PC-3 (cell line): ENCODE data around the gene ZDHHC1. TPM values are rescaled to one million over a fixed set of nuclear protein-coding genes. Genes with fewer than 3 reads are reported as not detected.

Experiments used
- ATAC-seq: fragments of 200-7000 bp; cut with Tn5 transposase; 2 replicates; pipeline ENCODE4 v1.9.1; 2020; ENCODE audit warnings: mild to moderate bottlenecking, moderate library complexity
- BruUV-seq: library from RNA; stranded (reverse); fragments of 400-500 nt; replicated peaks from 2 replicates; lab custom pipeline; 2021; lab: Mats Ljungman, UMichigan
- CTCF ChIA-PET: fragments of 300-600 bp; sonication (Branson Sonifier 250); formaldehyde crosslinking; loops from one replicate; lab custom pipeline; 2022; ENCODE audit warnings: antibody characterized with exemption; lab: Charles Lee
- POLR2A ChIA-PET: fragments of 300-600 bp; sonication (Branson Sonifier 250); formaldehyde crosslinking; loops from one replicate; lab custom pipeline; 2022; ENCODE audit warnings: antibody characterized with exemption; ENCODE audit not compliant: unreplicated experiment; lab: Charles Lee
- DNase-seq: peaks from one replicate; pipeline ENCODE4 v3.0.0-alpha.2; 2015
- H2AFZ ChIP-seq: fragments of 300-600 bp; sonication (generic); 2 replicates; pipeline ENCODE4 v1.6.0; 2016; ENCODE audit warnings: antibody characterized with exemption, low read length
- H3F3A ChIP-seq: fragments of 300-600 bp; sonication (generic); one replicate; pipeline ENCODE4 v1.6.0; 2017; ENCODE audit warnings: antibody characterized with exemption, low read length, control low read depth, mild to moderate bottlenecking; ENCODE audit not compliant: unreplicated experiment
- H3K27ac ChIP-seq: fragments of 300-600 bp; sonication (generic); 2 replicates; pipeline ENCODE4 v1.5.1; 2016; ENCODE audit warnings: mild to moderate bottlenecking, low read length
- H3K27me3 ChIP-seq: fragments of 300-600 bp; sonication (generic); 2 replicates; pipeline ENCODE4 v1.6.1; 2016; ENCODE audit warnings: low read length, mixed read lengths
- H3K36me3 ChIP-seq: fragments of 300-600 bp; sonication (generic); 2 replicates; pipeline ENCODE4 v1.6.1; 2016; ENCODE audit warnings: low read depth, mixed run types, low read length, mixed read lengths
- H3K4me1 ChIP-seq: fragments of 300-600 bp; sonication (generic); 2 replicates; pipeline ENCODE4 v1.5.1; 2016; ENCODE audit warnings: low read length; ENCODE audit not compliant: insufficient read depth
- H3K4me2 ChIP-seq: fragments of 300-600 bp; sonication (generic); 2 replicates; pipeline ENCODE4 v1.6.0; 2016; ENCODE audit warnings: low read length
- H3K4me3 ChIP-seq: fragments of 300-600 bp; sonication (generic); 2 replicates; pipeline ENCODE4 v1.5.1; 2016; ENCODE audit warnings: mild to moderate bottlenecking, low read length, mixed read lengths
- H3K79me2 ChIP-seq: fragments of 300-600 bp; sonication (generic); 2 replicates; pipeline ENCODE4 v1.6.1; 2017; ENCODE audit warnings: low read length, mixed read lengths
- H3K9ac ChIP-seq: fragments of 300-600 bp; sonication (generic); 2 replicates; pipeline ENCODE4 v1.6.0; 2016; ENCODE audit warnings: mild to moderate bottlenecking, low read length
- H3K9me2 ChIP-seq: fragments of 300-600 bp; sonication (generic); replicated peaks from 2 replicates; pipeline ENCODE4 v1.6.1; 2016; ENCODE audit warnings: mixed run types, low read length, mixed read lengths
- H3K9me3 ChIP-seq: fragments of 300-600 bp; sonication (generic); 2 replicates; pipeline ENCODE4 v1.6.1; 2016; ENCODE audit warnings: low read length, mixed read lengths
- H4K20me1 ChIP-seq: fragments of 300-600 bp; sonication (generic); 2 replicates; pipeline ENCODE4 v1.6.1; 2016; ENCODE audit warnings: low read length, mixed read lengths
- EZH2 ChIP-seq: fragments of 300-600 bp; sonication (generic); IDR thresholded peaks from one replicate; pipeline ENCODE4 v1.6.1; 2017; ENCODE audit warnings: antibody characterized with exemption, mild to moderate bottlenecking, low read length; ENCODE audit not compliant: unreplicated experiment
- EZH2phosphoT487 ChIP-seq: fragments of 300-600 bp; sonication (generic); IDR thresholded peaks from 2 replicates; pipeline ENCODE4 v1.6.1; 2018; ENCODE audit warnings: mild to moderate bottlenecking, antibody characterized with exemption, low read length, borderline replicate concordance
- intact Hi-C: fragments of 100-400 bp; cut with micrococcal nuclease; formaldehyde crosslinking; loops from 2 replicates; pipeline ENCODE4 v1.9.0; 2023
- total RNA-seq: library from RNA; depleted of rRNA; stranded (reverse); fragments of >200 nt; gene quantifications from 2 replicates; pipeline ENCODE4 v1.2.3, GENCODE V29; 2014
- TF ChIP-seq, protein P1 (sequence below): fragments of 300-600 bp; sonication (generic); conservative IDR thresholded peaks from 2 replicates; pipeline ENCODE4 v1.5.1; 2017; ENCODE audit warnings: antibody characterized with exemption, low read depth, mild to moderate bottlenecking, low read length

Gene ZDHHC1
- total RNA-seq, 1 experiment from 2014 or later: 4.8 TPM

DNA sequence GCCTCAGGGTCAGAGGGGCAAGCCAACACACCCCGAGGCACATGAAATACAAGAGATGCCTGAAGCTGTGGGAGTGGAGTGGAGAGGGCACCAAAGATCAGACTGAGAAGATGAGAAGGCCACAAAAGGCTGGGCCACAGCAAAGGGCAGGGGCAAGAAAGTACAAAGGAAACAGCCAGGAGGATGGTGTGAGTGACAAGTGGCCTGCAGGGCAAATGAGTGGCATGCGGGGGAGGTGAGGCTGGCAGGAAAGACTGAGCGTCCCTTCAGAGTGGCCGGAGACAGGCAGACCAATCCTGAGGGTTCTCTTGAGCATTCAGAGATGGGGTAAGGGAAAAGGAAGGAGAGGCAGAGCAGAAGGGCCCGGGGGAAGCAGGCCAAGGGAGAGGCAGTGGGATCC lies 37.8 kb upstream of the ZDHHC1 start:
- Histone ChIP-seq H3K27ac (no peak overlapping the region), H3K36me3 (no peaks in the 10 kb centered on the region), H3K9me3 (no peaks in the 10 kb centered on the region), H3K4me2 (no peak overlapping the region), H3K9me2 (no peaks in the 10 kb centered on the region), H3F3A (no peaks in the 10 kb centered on the region), H3K9ac (no peak overlapping the region), H4K20me1 (no peaks in the 10 kb centered on the region), H3K27me3 (no peaks in the 10 kb centered on the region), H2AFZ (no peak overlapping the region), H3K79me2 (no peaks in the 10 kb centered on the region), H3K4me1 (no peaks in the 10 kb centered on the region), H3K4me3 (no peak overlapping the region)
- DNase-seq (no peak), ATAC-seq (no peak)
- no peak for TF ChIP-seq EZH2phosphoT487
- BruUV-seq: no TSS peak
- intact Hi-C loops: no loop called here
- POLR2A ChIA-PET: no interaction called here
- CTCF ChIA-PET: no interaction called here

DNA sequence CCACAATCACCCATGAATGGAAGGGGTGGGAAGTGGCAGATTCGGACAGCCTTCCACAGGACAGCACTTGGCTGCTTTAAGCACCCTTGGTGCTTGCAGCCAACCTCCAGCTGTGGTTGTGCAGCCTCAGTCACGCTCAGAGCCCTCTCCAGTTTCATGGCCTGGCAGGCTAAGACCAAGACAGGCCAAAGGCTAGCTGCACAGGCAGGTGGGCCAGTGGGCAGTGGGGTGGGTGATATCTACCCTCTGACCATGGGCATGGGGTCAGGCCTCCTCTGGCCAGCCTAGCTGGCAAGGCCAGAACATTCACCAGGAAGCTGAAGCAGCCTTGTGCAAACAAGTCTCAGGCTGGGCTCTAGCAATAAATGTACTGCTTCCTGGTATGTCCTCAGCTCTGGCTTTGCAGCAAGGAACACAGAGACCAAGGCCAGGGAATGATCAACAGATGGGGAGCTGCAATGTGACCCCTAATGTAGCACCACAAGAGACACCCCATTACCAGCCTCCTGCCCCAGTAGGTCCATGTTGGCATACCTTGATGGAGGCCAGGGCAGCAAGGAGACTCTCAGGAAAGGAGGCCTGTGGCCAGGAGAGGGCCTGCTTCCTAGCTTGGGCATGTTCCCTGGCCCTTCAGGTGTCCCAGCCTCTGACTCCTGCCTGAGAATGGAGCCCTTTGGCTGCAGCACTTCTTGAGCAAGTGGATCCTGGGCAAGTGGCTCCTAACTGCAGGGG lies 35.6 kb upstream of the ZDHHC1 start:
- no TSS peak for BruUV-seq
- Histone ChIP-seq H3K27me3 (no peaks in the 10 kb centered on the region), H3F3A (no peaks in the 10 kb centered on the region), H2AFZ (no peak overlapping the region), H3K9me3 (no peaks in the 10 kb centered on the region), H3K9me2 (no peaks in the 10 kb centered on the region), H3K9ac (no peak overlapping the region), H3K4me2 (no peak overlapping the region), H3K4me3 (no peak overlapping the region), H3K4me1 (no peaks in the 10 kb centered on the region), H3K27ac (no peak overlapping the region), H4K20me1 (no peaks in the 10 kb centered on the region), H3K79me2 (no peaks in the 10 kb centered on the region), H3K36me3 (no peaks in the 10 kb centered on the region)
- ChIA-PET POLR2A (no interaction called here), CTCF (no interaction called here)
- no peak for DNase-seq
- ATAC-seq: peak; percentile 90
- TF ChIP-seq, protein P1, sequence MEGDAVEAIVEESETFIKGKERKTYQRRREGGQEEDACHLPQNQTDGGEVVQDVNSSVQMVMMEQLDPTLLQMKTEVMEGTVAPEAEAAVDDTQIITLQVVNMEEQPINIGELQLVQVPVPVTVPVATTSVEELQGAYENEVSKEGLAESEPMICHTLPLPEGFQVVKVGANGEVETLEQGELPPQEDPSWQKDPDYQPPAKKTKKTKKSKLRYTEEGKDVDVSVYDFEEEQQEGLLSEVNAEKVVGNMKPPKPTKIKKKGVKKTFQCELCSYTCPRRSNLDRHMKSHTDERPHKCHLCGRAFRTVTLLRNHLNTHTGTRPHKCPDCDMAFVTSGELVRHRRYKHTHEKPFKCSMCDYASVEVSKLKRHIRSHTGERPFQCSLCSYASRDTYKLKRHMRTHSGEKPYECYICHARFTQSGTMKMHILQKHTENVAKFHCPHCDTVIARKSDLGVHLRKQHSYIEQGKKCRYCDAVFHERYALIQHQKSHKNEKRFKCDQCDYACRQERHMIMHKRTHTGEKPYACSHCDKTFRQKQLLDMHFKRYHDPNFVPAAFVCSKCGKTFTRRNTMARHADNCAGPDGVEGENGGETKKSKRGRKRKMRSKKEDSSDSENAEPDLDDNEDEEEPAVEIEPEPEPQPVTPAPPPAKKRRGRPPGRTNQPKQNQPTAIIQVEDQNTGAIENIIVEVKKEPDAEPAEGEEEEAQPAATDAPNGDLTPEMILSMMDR: no peak
- no peak for TF ChIP-seq EZH2phosphoT487
- TF ChIP-seq EZH2: no peak
- intact Hi-C loops: no loop called here

DNA sequence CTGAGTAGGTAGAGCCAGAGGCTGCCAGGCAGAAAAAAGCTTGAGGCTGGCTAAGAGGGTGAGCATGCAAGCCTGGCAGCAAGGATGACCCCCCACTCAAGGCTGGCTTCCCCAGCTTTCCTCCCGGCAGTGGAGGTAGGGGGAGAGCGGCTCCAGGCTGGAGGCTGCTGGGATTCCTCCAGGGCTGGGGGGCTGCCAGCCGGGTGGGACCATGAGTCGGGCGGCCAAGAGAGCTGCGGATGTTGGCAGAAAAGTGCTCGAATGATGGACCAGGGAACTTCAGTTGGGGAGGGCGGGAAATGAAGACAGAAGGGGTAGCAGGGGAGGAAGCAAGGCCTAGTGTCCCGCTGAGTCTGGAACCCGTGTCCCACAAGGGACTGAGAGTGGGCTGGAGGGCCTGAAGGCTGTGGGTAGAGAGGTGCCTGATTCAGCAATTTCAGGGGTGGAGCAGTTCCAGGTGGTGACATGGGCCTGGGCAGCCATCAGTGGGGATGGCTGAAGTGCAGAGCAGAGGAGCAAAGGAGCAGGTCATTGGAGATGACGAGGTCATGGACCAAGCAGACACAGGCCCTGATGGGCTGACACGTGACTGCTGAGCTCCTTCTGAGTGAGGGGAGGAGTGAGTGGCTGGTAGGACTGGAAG lies 34.9 kb upstream of the ZDHHC1 start:
- POLR2A ChIA-PET: no interaction called here
- no peaks in the 10 kb centered on the region for H3K4me1 ChIP-seq
- H3K36me3 ChIP-seq: no peaks in the 10 kb centered on the region
- no peak overlapping the region for H3K27ac ChIP-seq
- ATAC-seq: no peak
- no peak overlapping the region for H3K4me3 ChIP-seq
- TF ChIP-seq, protein P1: no peak
- TF ChIP-seq EZH2phosphoT487 (no peak), EZH2 (no peak)
- intact Hi-C loops: no loop called here
- H3F3A ChIP-seq: no peaks in the 10 kb centered on the region
- no peak overlapping the region for H3K4me2 ChIP-seq
- H3K9me2 ChIP-seq: no peaks in the 10 kb centered on the region
- H3K27me3 ChIP-seq: no peaks in the 10 kb centered on the region
- H4K20me1 ChIP-seq: no peaks in the 10 kb centered on the region
- H2AFZ ChIP-seq: no peak overlapping the region
- no TSS peak for BruUV-seq
- no peaks in the 10 kb centered on the region for H3K79me2 ChIP-seq
- H3K9ac ChIP-seq: no peak overlapping the region
- no peak for DNase-seq
- H3K9me3 ChIP-seq: no peaks in the 10 kb centered on the region
- CTCF ChIA-PET: no interaction called here
